ENCODE results near the gene NHP2.
"Not testable (repeated sequence)": the region's sequence is repeated elsewhere in the genome, so short reads cannot be mapped to it uniquely, and the experiment has no call there.

NHP2 gene

GRCh38 chr5:178129296-178129695 lies 24.4 kb downstream of the NHP2 start:
- peaks cover 16% of the 10 kb centered on the region for H3K4me1 ChIP-seq (ENCODE audit: insufficient read depth, insufficient read length)
- H3K27me3 ChIP-seq (ENCODE audit: insufficient read depth, insufficient read length), result no peaks in the 10 kb centered on the region
- TF ChIP-seq YY1 (IDR thresholded peaks at IDR 0.05; ENCODE audit: insufficient read depth, insufficient read length), result no peak
- TF ChIP-seq SUZ12 (IDR thresholded peaks at IDR 0.05; ENCODE audit: extremely low read depth, insufficient read depth, insufficient read length), result no peak
- TF ChIP-seq ZNF274 (IDR thresholded peaks at IDR 0.05; ENCODE audit: low read depth, low read length), result no peak
- H3K9ac ChIP-seq (ENCODE audit: insufficient read length, low read depth), result peak overlapping the region; percentile 64
- no peak for DNase-seq (ENCODE audit: low read depth, low spot score)
- H3K4me3 ChIP-seq (ENCODE audit: insufficient read length, low read depth), result no peak overlapping the region
- H3K9me3 ChIP-seq (ENCODE audit: insufficient read depth, low read length), result no peaks in the 10 kb centered on the region
- peaks cover 13% of the 10 kb centered on the region for H3K36me3 ChIP-seq (ENCODE audit: insufficient read depth, insufficient read length, low read length)

- DNase-seq (ENCODE audit: low read depth, low spot score); H3K9ac ChIP-seq (ENCODE audit: insufficient read length, low read depth); H3K4me3 ChIP-seq (ENCODE audit: insufficient read length, low read depth); H3K9me3 ChIP-seq (ENCODE audit: insufficient read depth, low read length); H3K27me3 ChIP-seq (ENCODE audit: insufficient read depth, insufficient read length): not testable (repeated sequence)
- H3K4me1 ChIP-seq (ENCODE audit: insufficient read depth, insufficient read length), result peaks cover 28% of the 10 kb centered on the region
- peaks cover 24% of the 10 kb centered on the region for H3K36me3 ChIP-seq (ENCODE audit: insufficient read depth, insufficient read length, low read length)
These were observed 26.2 kb downstream of the NHP2 start for GRCh38 chr5:178127300-178128009.

GRCh38 chr5:178126556-178126955 lies 27.1 kb downstream of the NHP2 start:
- TF ChIP-seq SUZ12 (IDR thresholded peaks at IDR 0.05; ENCODE audit: extremely low read depth, insufficient read depth, insufficient read length) (no peak), ZNF274 (IDR thresholded peaks at IDR 0.05; ENCODE audit: low read depth, low read length) (no peak), YY1 (IDR thresholded peaks at IDR 0.05; ENCODE audit: insufficient read depth, insufficient read length) (no peak)
- Histone ChIP-seq H3K9ac (ENCODE audit: insufficient read length, low read depth) (no peak overlapping the region), H3K36me3 (ENCODE audit: insufficient read depth, insufficient read length, low read length) (peaks cover 33% of the 10 kb centered on the region), H3K4me3 (ENCODE audit: insufficient read length, low read depth) (no peak overlapping the region), H3K4me1 (ENCODE audit: insufficient read depth, insufficient read length) (peaks cover 33% of the 10 kb centered on the region), H3K27me3 (ENCODE audit: insufficient read depth, insufficient read length) (no peaks in the 10 kb centered on the region), H3K9me3 (ENCODE audit: insufficient read depth, low read length) (no peaks in the 10 kb centered on the region)
- DNase-seq (ENCODE audit: low read depth, low spot score), result peak; percentile 89

- H3K27me3 ChIP-seq (ENCODE audit: insufficient read depth, insufficient read length), result no peaks in the 10 kb centered on the region
These were observed 28.3 kb downstream of the NHP2 start for GRCh38 chr5:178125253-178125906.

GRCh38 chr5:178123966-178124925 lies 29.4 kb downstream of the NHP2 start:
- Histone ChIP-seq H3K36me3 (ENCODE audit: insufficient read depth, insufficient read length, low read length) (peaks cover 53% of the 10 kb centered on the region), H3K27me3 (ENCODE audit: insufficient read depth, insufficient read length) (no peaks in the 10 kb centered on the region), H3K4me1 (ENCODE audit: insufficient read depth, insufficient read length) (peaks cover 42% of the 10 kb centered on the region), H3K9me3 (ENCODE audit: insufficient read depth, low read length) (no peaks in the 10 kb centered on the region), H3K4me3 (ENCODE audit: insufficient read length, low read depth) (no peak overlapping the region), H3K9ac (ENCODE audit: insufficient read length, low read depth) (peak overlapping the region; percentile 9)
- DNase-seq (ENCODE audit: low read depth, low spot score), result no peak
- TF ChIP-seq SUZ12 (IDR thresholded peaks at IDR 0.05; ENCODE audit: extremely low read depth, insufficient read depth, insufficient read length) (no peak), YY1 (IDR thresholded peaks at IDR 0.05; ENCODE audit: insufficient read depth, insufficient read length) (no peak), ZNF274 (IDR thresholded peaks at IDR 0.05; ENCODE audit: low read depth, low read length) (no peak)

More at GRCh38 chr5:178125253-178125906, 28.3 kb downstream of the NHP2 start:
- DNase-seq (ENCODE audit: low read depth, low spot score), result no peak
- TF ChIP-seq ZNF274 (IDR thresholded peaks at IDR 0.05; ENCODE audit: low read depth, low read length), result no peak
- TF ChIP-seq SUZ12 (IDR thresholded peaks at IDR 0.05; ENCODE audit: extremely low read depth, insufficient read depth, insufficient read length), result no peak
- no peak for TF ChIP-seq YY1 (IDR thresholded peaks at IDR 0.05; ENCODE audit: insufficient read depth, insufficient read length)
- Histone ChIP-seq H3K9me3 (ENCODE audit: insufficient read depth, low read length) (no peaks in the 10 kb centered on the region), H3K4me1 (ENCODE audit: insufficient read depth, insufficient read length) (peaks cover 42% of the 10 kb centered on the region), H3K36me3 (ENCODE audit: insufficient read depth, insufficient read length, low read length) (peaks cover 44% of the 10 kb centered on the region), H3K9ac (ENCODE audit: insufficient read length, low read depth) (no peak overlapping the region), H3K4me3 (ENCODE audit: insufficient read length, low read depth) (no peak overlapping the region)

- Histone ChIP-seq H3K9ac (ENCODE audit: insufficient read length, low read depth) (no peak overlapping the region), H3K4me1 (ENCODE audit: insufficient read depth, insufficient read length) (peaks cover 42% of the 10 kb centered on the region), H3K4me3 (ENCODE audit: insufficient read length, low read depth) (no peak overlapping the region), H3K36me3 (ENCODE audit: insufficient read depth, insufficient read length, low read length) (peaks cover 53% of the 10 kb centered on the region), H3K9me3 (ENCODE audit: insufficient read depth, low read length) (no peaks in the 10 kb centered on the region), H3K27me3 (ENCODE audit: insufficient read depth, insufficient read length) (no peaks in the 10 kb centered on the region)
- TF ChIP-seq ZNF274 (IDR thresholded peaks at IDR 0.05; ENCODE audit: low read depth, low read length) (no peak), SUZ12 (IDR thresholded peaks at IDR 0.05; ENCODE audit: extremely low read depth, insufficient read depth, insufficient read length) (no peak), YY1 (IDR thresholded peaks at IDR 0.05; ENCODE audit: insufficient read depth, insufficient read length) (no peak)
- no peak for DNase-seq (ENCODE audit: low read depth, low spot score)
These were observed 30.4 kb downstream of the NHP2 start for GRCh38 chr5:178123094-178123965.
